ENCODE results near the gene WFDC10A.

WFDC10A gene

GRCh38 chr20:45592574-45593189, 36.9 kb upstream of the WFDC10A start:
- Histone ChIP-seq H3K4me3 (no peak overlapping the region), H3K27me3 (peaks cover 0 to 13% of the 10 kb centered on the region in 2 donors), H3K9me3 (no peaks in the 10 kb centered on the region), H3K36me3 (no peaks in the 10 kb centered on the region), H3K27ac (no peak overlapping the region), H3K4me1 (no peaks in the 10 kb centered on the region)
- intact Hi-C loops (cut with DNase I; ENCODE audit: low total_unique reads) = no loop called here
- TF ChIP-seq CTCF (IDR thresholded peaks at IDR 0.05) = peak; percentile 13 to 14
- DNase-seq = no peak

GRCh38 chr20:45593498-45593897, 36.0 kb upstream of the WFDC10A start:
- Histone ChIP-seq H3K9me3 (no peaks in the 10 kb centered on the region), H3K36me3 (no peaks in the 10 kb centered on the region), H3K27ac (no peak overlapping the region), H3K4me3 (no peak overlapping the region), H3K27me3 (peaks cover 0 to 13% of the 10 kb centered on the region in 2 donors), H3K4me1 (no peaks in the 10 kb centered on the region)
- intact Hi-C loops (cut with DNase I; ENCODE audit: low total_unique reads) = no loop called here
- DNase-seq = no peak
- no peak for TF ChIP-seq CTCF (IDR thresholded peaks at IDR 0.05)

- H3K9me3 ChIP-seq = no peaks in the 10 kb centered on the region
- DNase-seq = no peak
- no peak overlapping the region for H3K4me3 ChIP-seq
- TF ChIP-seq CTCF (IDR thresholded peaks at IDR 0.05) = no peak
- H3K36me3 ChIP-seq = no peaks in the 10 kb centered on the region
- no peaks in the 10 kb centered on the region for H3K4me1 ChIP-seq
- intact Hi-C loops (cut with DNase I; ENCODE audit: low total_unique reads) = no loop called here
- H3K27me3 ChIP-seq = peaks cover 0 to 13% of the 10 kb centered on the region in 2 donors
- H3K27ac ChIP-seq = no peak overlapping the region
These were observed 34.3 kb upstream of the WFDC10A start for GRCh38 chr20:45595235-45595634.

- Histone ChIP-seq H3K4me3 (no peak overlapping the region), H3K4me1 (no peaks in the 10 kb centered on the region), H3K36me3 (no peaks in the 10 kb centered on the region), H3K27me3 (peaks cover 0 to 2% of the 10 kb centered on the region in 2 donors), H3K9me3 (peaks cover 0 to 13% (median 8%) of the 10 kb centered on the region in 3 donors), H3K27ac (no peak overlapping the region)
- intact Hi-C loops (cut with DNase I; ENCODE audit: low total_unique reads) = no loop called here
- DNase-seq = no peak
- TF ChIP-seq CTCF (IDR thresholded peaks at IDR 0.05) = no peak
These were observed 21.7 kb upstream of the WFDC10A start for GRCh38 chr20:45607810-45608209.

GRCh38 chr20:45611054-45611453, 18.5 kb upstream of the WFDC10A start:
- TF ChIP-seq CTCF (IDR thresholded peaks at IDR 0.05) = no peak
- no peak overlapping the region for H3K27ac ChIP-seq
- peaks cover 0 to 2% of the 10 kb centered on the region in 2 donors for H3K27me3 ChIP-seq
- no peaks in the 10 kb centered on the region for H3K36me3 ChIP-seq
- H3K4me3 ChIP-seq = no peak overlapping the region
- no peak for DNase-seq
- intact Hi-C loops (cut with DNase I; ENCODE audit: low total_unique reads) = no loop called here
- peaks cover 0 to 13% (median 8%) of the 10 kb centered on the region in 3 donors for H3K9me3 ChIP-seq
- no peaks in the 10 kb centered on the region for H3K4me1 ChIP-seq

GRCh38 chr20:45612314-45612713, 17.2 kb upstream of the WFDC10A start:
- H3K9me3 ChIP-seq = peaks cover 0 to 5% (median 4%) of the 10 kb centered on the region in 3 donors
- no peaks in the 10 kb centered on the region for H3K36me3 ChIP-seq
- no peak for DNase-seq
- intact Hi-C loops (cut with DNase I; ENCODE audit: low total_unique reads) = no loop called here
- peaks cover 0 to 2% of the 10 kb centered on the region in 2 donors for H3K27me3 ChIP-seq
- H3K4me1 ChIP-seq = no peaks in the 10 kb centered on the region
- H3K27ac ChIP-seq = no peak overlapping the region
- H3K4me3 ChIP-seq = no peak overlapping the region
- no peak for TF ChIP-seq CTCF (IDR thresholded peaks at IDR 0.05)
